Mucosa of descending colon (tissue), 3 donors: ENCODE results near the gene DOLPP1. TPM values are rescaled to one million over a fixed set of nuclear protein-coding genes. Genes with fewer than 3 reads are reported as not detected.

Experiments used
- ATAC-seq: fragments of 200-7000 bp; cut with Tn5 transposase; one replicate; pipeline ENCODE4 v1.9.1; 2020; ENCODE audit warnings: mild to moderate bottlenecking, moderate library complexity
- DNase-seq, 3 donors: peaks; one replicate each; pipeline ENCODE4 v3.0.0-alpha.2; 2020
- H3K36me3 ChIP-seq: fragments of 200-600 bp; one replicate; pipeline ENCODE4 v1.8.0; 2021; ENCODE audit warnings: low read depth, mild to moderate bottlenecking
- H3K4me1 ChIP-seq: fragments of 200-600 bp; one replicate; pipeline ENCODE4 v1.8.0; 2021; ENCODE audit warnings: low read depth, mild to moderate bottlenecking
- H3K4me3 ChIP-seq: fragments of 200-600 bp; one replicate; pipeline ENCODE4 v1.8.0; 2021; ENCODE audit warnings: mild to moderate bottlenecking
- H3K9me3 ChIP-seq: fragments of 200-600 bp; one replicate; pipeline ENCODE4 v1.8.0; 2021; ENCODE audit warnings: mild to moderate bottlenecking
- CTCF ChIP-seq: fragments of 200-600 bp; IDR thresholded peaks from one replicate; pipeline ENCODE4 v1.8.0; 2022; ENCODE audit warnings: antibody characterized with exemption, mild to moderate bottlenecking
- intact Hi-C, 2 donors: fragments of 100-400 bp; cut with DNase I in 1 of 2; cut with micrococcal nuclease in 1 of 2; formaldehyde crosslinking; loops; one replicate each; pipeline versions ENCODE4 v1.11.0 to v1.11.1; 2022; cut with DNase I, micrococcal nuclease
- total RNA-seq, 3 donors: library from RNA; stranded (reverse); fragmentation: NEBNext Ultra II Directional in 2 of 3; extraction: Animal tissue kit (Norgen Biotek cat#: 25700) in 2 of 3; gene quantifications; one replicate each; pipeline versions ENCODE4 v1.2.1 to v1.2.4, GENCODE V29; 2021 to 2023
- donor health status: DM: no; HTN: no; CAD: no; lungs with moderate emphysema.
- donor health status: DM: no; HTN: no; CAD: no.
- donor health status: DM: no; HTN: yes; CAD: no.

Gene DOLPP1
- total RNA-seq, 3 donors from 2014 or later = 27.6 to 59.7 (median 48.3) TPM

- H3K4me3 ChIP-seq = no peak overlapping the region
- ATAC-seq = peak; percentile 98
- H3K36me3 ChIP-seq = no peaks in the 10 kb centered on the region
- peak; percentile 99 for TF ChIP-seq CTCF
- H3K4me1 ChIP-seq = peaks cover 3% of the 10 kb centered on the region
- H3K9me3 ChIP-seq = no peaks in the 10 kb centered on the region
- peak; percentile 80 to 87 (median 85) for DNase-seq
- intact Hi-C loops = loop anchor here (5.0 to 10.0 kb wide), 3 partner anchors 123 to 643 kb away; no protein-coding TSS in a partner anchor
These were observed 50.6 kb downstream of the DOLPP1 start for GRCh38 chr9:129131300-129132145.

- no peak for TF ChIP-seq CTCF
- Histone ChIP-seq H3K9me3 (no peaks in the 10 kb centered on the region), H3K36me3 (no peaks in the 10 kb centered on the region), H3K4me3 (no peak overlapping the region), H3K4me1 (peaks cover 3% of the 10 kb centered on the region)
- intact Hi-C loops = loop anchor here (5.0 to 10.0 kb wide), 3 partner anchors 122 to 642 kb away; no protein-coding TSS in a partner anchor
- ATAC-seq (no peak), DNase-seq (no peak)
These were observed 52.2 kb downstream of the DOLPP1 start for GRCh38 chr9:129133082-129133481.

GRCh38 chr9:129135476-129135875 is 54.6 kb downstream of the DOLPP1 start:
- no peaks in the 10 kb centered on the region for H3K36me3 ChIP-seq
- peaks cover 15% of the 10 kb centered on the region for H3K4me1 ChIP-seq
- DNase-seq = no peak
- no peaks in the 10 kb centered on the region for H3K9me3 ChIP-seq
- intact Hi-C loops = loop anchor here (5.0 to 10.0 kb wide), 3 partner anchors 119 to 639 kb away; no protein-coding TSS in a partner anchor
- no peak for TF ChIP-seq CTCF
- H3K4me3 ChIP-seq = no peak overlapping the region
- no peak for ATAC-seq

- ATAC-seq (no peak), DNase-seq (no peak)
- intact Hi-C loops = loop anchor here (5.0 to 10.0 kb wide), 3 partner anchors 118 to 638 kb away; no protein-coding TSS in a partner anchor
- H3K4me1 ChIP-seq = peaks cover 24% of the 10 kb centered on the region
- H3K4me3 ChIP-seq = no peak overlapping the region
- TF ChIP-seq CTCF = no peak
- H3K9me3 ChIP-seq = no peaks in the 10 kb centered on the region
- H3K36me3 ChIP-seq = no peaks in the 10 kb centered on the region
These were observed 55.6 kb downstream of the DOLPP1 start for GRCh38 chr9:129136446-129137035.

- Histone ChIP-seq H3K9me3 (no peaks in the 10 kb centered on the region), H3K36me3 (no peaks in the 10 kb centered on the region), H3K4me1 (peaks cover 28% of the 10 kb centered on the region), H3K4me3 (no peak overlapping the region)
- no peak for DNase-seq
- no peak for TF ChIP-seq CTCF
- intact Hi-C loops = loop anchor here (5.0 to 10.0 kb wide), 3 partner anchors 117 to 637 kb away; no protein-coding TSS in a partner anchor
- no peak for ATAC-seq
These were observed 56.6 kb downstream of the DOLPP1 start for GRCh38 chr9:129137292-129138143.
